K562 (cell line): ENCODE data around the gene BPNT1. TPM values are rescaled to one million over a fixed set of nuclear protein-coding genes. Genes with fewer than 3 reads are reported as not detected.

Source experiments
- AFF4 ChIP-seq: sonication (generic); formaldehyde crosslinking; IDR thresholded peaks from 2 replicates; pipeline ENCODE4 v1.8.0; 2023; ENCODE audit warnings: mild to moderate bottlenecking, missing genetic modification reagents
- ARID1B ChIP-seq: fragments of 450-650 bp; IDR thresholded peaks from 2 replicates; pipeline ENCODE4 v1.6.1; 2016; ENCODE audit warnings: antibody characterized with exemption, mild to moderate bottlenecking, inconsistent platforms
- DNMT1 ChIP-seq: fragments of 450-650 bp; IDR thresholded peaks from 2 replicates; pipeline ENCODE4 v1.6.1; 2016; ENCODE audit warnings: antibody characterized with exemption, mild to moderate bottlenecking
- ELF4 ChIP-seq: fragments of 450-650 bp; formaldehyde crosslinking; IDR thresholded peaks from 2 replicates; pipeline ENCODE4 v1.4.0; 2022; ENCODE audit warnings: missing genetic modification characterization
- ETS1 ChIP-seq: conservative IDR thresholded peaks from 2 replicates; pipeline ENCODE4 v1.6.1; 2011; ENCODE audit warnings: low read depth, mild to moderate bottlenecking, low read length; ENCODE audit not compliant: control insufficient read depth
- HCFC1 ChIP-seq: IDR thresholded peaks from 2 replicates; pipeline ENCODE4 v1.6.1; 2012; ENCODE audit warnings: low read depth, low read length, improper control_type of control experiment
- MLLT1 ChIP-seq, 2 experiments: fragments of 450-650 bp; IDR thresholded peaks; 2 replicates each; pipeline ENCODE4 v1.6.1; 2016
- NFATC3 ChIP-seq: fragments of 450-650 bp; IDR thresholded peaks from 2 replicates; pipeline ENCODE4 v1.6.1; 2017; ENCODE audit warnings: mild to moderate bottlenecking
- PCBP2 ChIP-seq: fragments of 200-400 bp; formaldehyde crosslinking; IDR thresholded peaks from 2 replicates; pipeline ENCODE4 v1.6.1; 2018; ENCODE audit warnings: low read length, low read depth, mild to moderate bottlenecking, moderate library complexity; ENCODE audit not compliant: poor library complexity, severe bottlenecking
- PTTG1 ChIP-seq: fragments of 450-650 bp; IDR thresholded peaks from 2 replicates; pipeline ENCODE4 v1.6.1; 2016; ENCODE audit warnings: low read depth, mild to moderate bottlenecking, missing genetic modification characterization, missing compliant biosample characterization
- RBM15 ChIP-seq: fragments of 200-400 bp; formaldehyde crosslinking; IDR thresholded peaks from 2 replicates; pipeline ENCODE4 v1.6.1; 2018; ENCODE audit warnings: mild to moderate bottlenecking, low read length, moderate library complexity; ENCODE audit not compliant: insufficient read depth
- RNF219 ChIP-seq: fragments of 250-450 bp; sonication (Bioruptor Pico); IDR thresholded peaks from 2 replicates; pipeline ENCODE4 v1.5.0; 2022; ENCODE audit warnings: mild to moderate bottlenecking
- TAF7 ChIP-seq: fragments of 450-650 bp; IDR thresholded peaks from 2 replicates; pipeline ENCODE4 v1.6.1; 2016; ENCODE audit warnings: missing genetic modification characterization, missing compliant biosample characterization
- TCF15 ChIP-seq: fragments of 250-450 bp; sonication (Bioruptor Pico); IDR thresholded peaks from 2 replicates; pipeline ENCODE4 v1.8.0; 2022; ENCODE audit warnings: moderate library complexity, mild to moderate bottlenecking, inconsistent platforms
- TRIM24 ChIP-seq, 2 experiments: fragments of 450-650 bp; IDR thresholded peaks; 2 replicates each; pipeline ENCODE4 v1.6.1; 2016
- USF2 ChIP-seq: sonication (generic); formaldehyde crosslinking; IDR thresholded peaks from 2 replicates; pipeline ENCODE4 v1.5.0; 2020; ENCODE audit warnings: missing genetic modification reagents
- ZNF282 ChIP-seq: sonication (generic); formaldehyde crosslinking; IDR thresholded peaks from 2 replicates; pipeline ENCODE4 v1.8.1; 2023; ENCODE audit warnings: missing genetic modification reagents
- ZNF699 ChIP-seq: fragments of 250-450 bp; sonication (Bioruptor Pico); IDR thresholded peaks from 2 replicates; pipeline ENCODE4 v1.8.0; 2021; ENCODE audit warnings: mild to moderate bottlenecking, moderate library complexity; ENCODE audit not compliant: insufficient replicate concordance
- polyA plus RNA-seq, 8 experiments: library from polyadenylated mRNA; depleted of rRNA in 4 of 8; stranded (reverse) in 5 of 8; unstranded in 3 of 8; fragments of >200 nt; fragmentation: Nextera tagmentation in 2 of 8; fragmentation: Illumina TruSeq in 1 of 8; extraction: Ambion mirVana in 2 of 8; extraction: Trizol in 1 of 8; gene quantifications; 2 replicates each; pipeline versions ENCODE4 v1.2.1 to v1.2.3, GENCODE V29; 2011 to 2014; ENCODE audit warnings: inconsistent platforms in 1 of 8, missing spikeins in 1 of 8
- total RNA-seq, 7 experiments: library from RNA; depleted of rRNA in 6 of 7; stranded (reverse); fragments of >200 nt in 6 of 7; fragmentation: Illumina TruSeq in 2 of 7; extraction: Trizol in 2 of 7; gene quantifications; 2 replicates each; pipeline versions ENCODE4 v1.2.1 to v1.2.3, GENCODE V29; 2011 to 2021; ENCODE audit warnings: low replicate concordance in 1 of 7

Gene BPNT1
- total and polyA plus RNA-seq, 9 of the 15 experiments (the other 6 are each of a cell fraction or from before 2014, with no cell fraction given): 30.2 to 73.8 (median 40.5) TPM

GRCh38 chr1:220045356-220046051 lies 44.1 kb downstream of the BPNT1 start (continued):
- TF ChIP-seq AFF4 (CRISPR knock-in tag) (no peak), DNMT1 (no peak), PTTG1 (tag) (no peak), TCF15 (no peak), HCFC1 (no peak), ELF4 (CRISPR knock-in tag) (0 out of 2 replicates have a peak, but pooled peaks have one; percentile 19), MLLT1 (IDR thresholded peaks at IDR 0.05) (peak; percentile 20 to 78; a peak in 3 of 4 replicates), ARID1B (0 out of 2 replicates have a peak, but pooled peaks have one; percentile 3), USF2 (CRISPR knock-in tag) (no peak), NFATC3 (peak; percentile 89; the same call in 1 of the 2 replicates), RNF219 (CRISPR knock-in tag) (no peak), ZNF699 (no peak), TAF7 (tag) (no peak), RBM15 (no peak), TRIM24 (IDR thresholded peaks at IDR 0.05) (peak in 1 of 2 experiments; percentile 38; a peak in 1 of 4 replicates), ETS1 (no peak), PCBP2 (no peak), ZNF282 (CRISPR knock-in tag) (no peak)
